NCI-H524 (cell line): Measurements from ENCODE around the gene PCBP3.

Experiments
- DNase-seq, 2 experiments: peaks; one replicate each; lab custom pipeline; 2025; lab: John Stamatoyannopoulos, UW

The PCBP3 gene

DNA sequence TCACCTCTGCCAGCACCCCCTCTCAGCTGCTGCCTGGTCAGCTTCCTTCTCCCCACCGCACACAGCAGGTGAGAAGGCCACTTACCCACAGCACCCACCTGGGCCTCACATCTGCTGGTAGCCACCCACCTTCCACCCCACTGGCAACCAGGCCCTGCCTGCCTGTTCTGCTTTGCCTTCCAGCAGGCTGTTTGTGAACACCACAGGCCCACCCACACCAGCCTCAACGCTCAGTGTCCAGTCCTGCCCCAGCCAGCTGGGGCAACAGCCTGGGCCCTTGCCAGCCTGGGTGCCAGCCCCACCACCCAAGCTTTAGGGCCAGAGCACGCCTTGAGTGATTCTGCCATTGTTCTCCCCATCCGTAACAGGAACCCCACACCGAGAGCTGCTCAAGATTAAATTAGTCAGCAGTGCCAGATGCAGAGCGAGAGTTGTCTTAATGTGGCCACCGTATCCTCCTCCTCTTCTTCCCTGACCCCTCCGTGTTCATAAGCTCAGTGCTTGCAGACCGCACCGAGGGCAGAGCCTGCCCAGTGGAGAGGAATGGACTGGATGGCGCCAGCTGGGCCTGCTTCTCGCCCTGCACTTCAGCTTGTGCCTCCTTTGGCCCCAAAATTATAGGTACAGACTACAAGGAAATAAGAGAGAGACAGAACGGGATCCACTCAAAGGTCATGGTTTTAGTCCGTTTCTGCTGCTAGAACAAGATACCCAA lies 217.8 kb downstream of the PCBP3 start:
- no peak for DNase-seq

DNA sequence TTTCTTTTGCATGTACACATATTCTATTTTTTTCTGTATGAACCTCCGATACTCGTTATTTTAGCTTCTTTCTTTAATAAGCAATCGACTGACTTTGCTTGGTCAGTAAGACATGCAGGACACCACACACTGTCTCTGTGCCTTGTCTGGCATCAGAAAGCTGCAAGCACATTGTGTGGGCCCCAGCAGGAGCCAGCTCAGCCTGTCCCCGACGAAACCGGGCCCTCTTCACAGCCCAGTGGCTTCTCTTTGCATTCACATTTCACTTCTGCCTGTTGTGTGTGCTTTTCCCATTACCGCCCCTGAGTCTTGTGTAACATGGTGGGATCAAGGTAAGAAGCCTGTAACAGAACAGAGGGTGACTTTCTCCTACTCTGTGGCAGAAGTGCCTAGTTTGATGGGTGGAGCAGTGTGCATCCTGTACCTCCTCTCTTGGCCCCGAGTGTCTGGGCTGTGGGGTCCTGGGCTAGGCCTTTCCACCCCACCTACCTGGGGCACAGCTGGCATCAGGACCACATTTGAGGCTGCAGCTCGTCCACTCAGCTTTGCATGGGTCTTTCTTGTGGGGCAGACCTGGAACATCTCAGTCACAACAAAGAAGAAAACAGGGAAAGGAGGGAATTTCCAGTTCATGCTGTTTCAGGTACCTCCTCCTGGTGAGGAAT lies 219.2 kb downstream of the PCBP3 start:
- no peak for DNase-seq

DNA sequence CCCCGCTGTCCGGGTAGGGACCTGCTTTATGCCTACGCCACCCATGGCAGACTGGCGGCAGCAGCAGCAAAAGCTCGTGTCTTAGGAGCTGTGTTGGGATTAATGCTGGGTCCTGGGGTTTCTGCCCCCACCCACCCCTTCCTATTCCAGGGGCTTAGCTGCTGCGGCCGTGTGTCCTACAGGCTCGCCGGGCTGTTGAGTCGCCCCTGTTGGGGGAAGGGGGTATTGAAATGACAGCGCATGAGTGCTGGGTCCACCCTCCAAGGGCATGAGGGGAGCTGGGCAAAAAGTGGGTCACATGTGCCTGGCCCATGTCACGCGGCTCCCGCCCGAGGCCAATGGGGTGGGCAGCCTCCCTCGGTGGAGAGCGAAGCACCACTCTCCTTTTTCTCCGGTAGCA lies 219.7 kb downstream of the PCBP3 start:
- no peak for DNase-seq

DNA sequence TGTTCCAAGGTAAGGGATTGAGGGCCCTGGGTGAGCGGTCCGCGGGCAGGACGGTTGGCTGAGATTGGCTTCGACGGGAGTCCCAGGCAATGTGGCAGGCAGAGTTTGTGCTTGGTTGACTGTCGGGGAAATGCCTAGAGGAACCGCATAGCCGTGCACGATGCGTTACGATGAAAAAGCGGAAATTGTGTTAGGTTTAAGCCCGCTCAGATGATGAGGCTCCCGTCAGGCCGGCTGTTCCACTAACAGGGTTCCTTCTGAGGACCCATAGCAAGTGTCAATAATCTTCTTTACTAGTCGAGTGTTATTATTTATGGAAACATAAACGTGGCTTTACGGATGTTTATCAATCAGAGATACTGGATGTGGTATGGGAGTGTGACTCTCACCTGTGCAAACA lies 220.2 kb downstream of the PCBP3 start:
- DNase-seq, result no peak

DNA sequence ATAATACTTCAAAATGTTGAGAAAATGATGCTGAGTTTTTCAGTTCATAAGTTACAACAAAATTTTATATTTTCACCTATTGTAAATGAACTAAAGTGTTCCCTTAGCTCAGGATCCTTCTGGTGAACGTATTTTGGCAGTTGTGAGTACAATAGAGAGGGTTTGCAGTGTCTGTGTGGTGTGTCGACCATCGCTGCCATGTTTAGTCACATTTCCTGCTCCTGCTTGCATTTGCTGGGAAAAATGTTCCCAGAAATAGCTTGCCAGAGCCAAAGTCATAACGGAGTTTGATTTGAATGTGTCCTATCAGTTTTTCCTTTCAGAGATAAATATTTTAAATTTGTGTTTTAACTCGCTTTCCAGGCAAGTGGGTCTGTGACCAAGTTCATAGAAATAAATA lies 220.9 kb downstream of the PCBP3 start:
- no peak for DNase-seq

DNA sequence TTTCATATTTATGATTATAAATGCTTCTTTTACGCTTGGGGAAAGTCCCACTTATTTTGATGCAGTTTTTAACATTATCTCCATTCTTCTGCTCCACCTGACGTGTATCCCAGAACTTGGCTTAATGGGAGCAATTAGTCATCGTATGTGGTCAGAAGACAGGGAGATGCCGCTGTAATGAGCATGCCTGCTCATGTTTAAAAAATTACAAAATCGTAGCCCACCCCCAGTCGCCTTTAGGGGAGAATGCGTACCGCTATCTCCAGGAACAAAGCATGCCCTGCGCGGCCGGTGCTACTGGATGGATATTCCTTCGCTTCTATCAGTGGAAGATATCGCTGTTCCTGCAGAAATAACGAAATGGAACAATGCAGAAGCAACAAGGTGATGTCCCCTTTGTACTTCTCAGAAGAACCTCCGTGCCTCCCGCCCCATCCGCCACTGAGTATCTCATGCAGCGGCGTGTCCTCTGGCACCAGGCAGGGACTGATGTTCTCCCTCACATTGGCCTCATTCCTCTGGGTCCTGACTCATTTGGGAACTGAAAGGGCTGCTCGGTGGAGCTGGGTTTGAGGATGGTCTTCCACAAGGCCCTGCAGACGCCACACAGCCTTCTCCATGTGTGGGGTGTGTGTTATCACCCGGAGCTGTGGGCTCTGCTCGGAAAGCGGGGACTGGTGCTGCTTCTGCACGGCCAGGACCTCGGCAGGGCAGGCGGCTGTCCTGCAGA lies 221.7 kb downstream of the PCBP3 start:
- no peak for DNase-seq

DNA sequence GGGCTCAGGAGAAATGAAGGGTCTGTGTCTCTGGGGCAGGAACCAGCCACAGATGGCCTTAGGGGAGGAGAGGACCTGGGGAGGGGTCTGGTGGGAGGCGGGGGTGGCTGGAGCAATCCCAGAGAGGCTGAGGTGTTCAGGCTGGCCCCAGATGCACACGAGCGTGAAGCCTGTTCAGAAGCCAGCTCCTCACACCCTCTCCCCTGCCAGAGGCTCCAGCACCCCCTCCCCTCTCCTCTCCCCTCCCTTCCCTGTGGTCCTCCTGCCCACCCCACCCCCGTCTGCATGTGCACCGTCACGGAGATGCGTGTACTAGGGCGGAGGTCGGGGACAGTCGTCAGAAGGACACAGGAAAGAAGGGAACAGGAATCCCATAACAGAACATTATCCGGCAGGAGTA lies 223.0 kb downstream of the PCBP3 start:
- no peak for DNase-seq

DNA sequence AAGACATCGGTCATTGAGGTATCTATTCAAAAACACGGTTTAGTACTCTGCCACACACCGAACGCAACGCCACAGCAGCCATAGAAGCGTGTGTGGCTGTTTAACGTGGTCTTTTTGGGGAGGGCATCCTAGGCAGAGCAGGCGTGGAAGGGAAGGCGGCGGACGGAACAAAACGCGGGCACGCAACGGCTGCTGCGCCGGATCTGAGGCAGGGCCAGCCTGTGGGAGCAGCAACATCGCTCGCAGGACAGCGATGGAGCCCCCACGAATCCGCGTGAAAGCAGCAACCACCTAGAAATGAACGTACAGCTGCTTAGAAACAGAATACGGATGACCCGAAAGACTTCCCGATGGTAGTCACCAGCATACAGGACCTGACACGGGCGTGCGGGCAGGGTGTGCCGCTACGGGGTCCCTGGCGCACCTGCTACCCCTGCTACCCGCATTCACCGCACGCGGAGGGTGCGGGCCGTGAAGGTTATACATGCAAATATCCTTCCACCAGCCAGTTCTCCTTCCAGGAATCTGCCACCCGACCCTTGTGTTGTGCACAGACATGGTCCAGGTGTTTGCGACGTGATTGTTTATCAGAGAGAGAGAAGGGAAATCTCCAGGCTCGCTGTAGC lies 223.6 kb downstream of the PCBP3 start:
- no peak for DNase-seq

DNA sequence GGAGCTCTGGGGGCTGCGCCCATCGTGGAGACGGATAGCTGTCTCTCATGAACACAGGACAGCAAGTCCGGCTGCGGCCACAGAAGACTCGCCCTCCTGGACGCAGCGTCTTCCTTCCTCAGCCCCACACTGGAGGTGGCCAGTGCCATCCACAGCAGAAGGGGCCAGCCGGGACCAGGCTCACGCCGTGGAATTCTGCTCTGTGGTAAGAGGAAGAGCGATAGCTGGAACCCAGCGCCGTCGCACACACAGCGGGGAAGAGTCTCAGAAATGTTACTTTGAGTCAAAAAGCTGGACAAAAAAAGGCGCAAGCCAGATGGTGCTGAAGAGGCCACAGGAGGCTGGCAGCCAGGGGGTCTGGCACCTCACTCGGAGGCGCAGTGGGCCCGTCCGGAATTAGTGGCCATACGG lies 224.2 kb downstream of the PCBP3 start:
- DNase-seq, result peak in 1 of 2 experiments; percentile 37

DNA sequence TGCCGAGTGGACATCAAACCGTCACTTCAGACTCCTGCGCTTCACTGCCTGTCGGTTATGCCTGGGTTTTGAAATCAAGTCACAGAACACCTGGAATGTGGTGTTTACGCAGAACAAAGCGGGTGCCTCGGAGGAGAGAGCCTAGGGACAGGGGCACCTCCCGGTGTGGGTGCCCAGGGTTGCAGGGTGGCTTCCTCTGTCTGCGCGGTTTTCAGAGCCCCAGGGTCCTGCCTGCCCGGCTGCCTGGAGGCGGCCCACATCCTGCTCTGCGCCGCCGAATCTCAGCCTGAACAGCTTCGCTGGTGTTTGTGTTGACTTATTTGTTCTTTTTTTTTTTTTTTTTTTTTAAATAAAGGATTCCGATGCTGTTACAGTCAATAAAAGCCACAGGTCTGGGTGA lies 224.6 kb downstream of the PCBP3 start:
- peak in 1 of 2 experiments; percentile 0 for DNase-seq

DNA sequence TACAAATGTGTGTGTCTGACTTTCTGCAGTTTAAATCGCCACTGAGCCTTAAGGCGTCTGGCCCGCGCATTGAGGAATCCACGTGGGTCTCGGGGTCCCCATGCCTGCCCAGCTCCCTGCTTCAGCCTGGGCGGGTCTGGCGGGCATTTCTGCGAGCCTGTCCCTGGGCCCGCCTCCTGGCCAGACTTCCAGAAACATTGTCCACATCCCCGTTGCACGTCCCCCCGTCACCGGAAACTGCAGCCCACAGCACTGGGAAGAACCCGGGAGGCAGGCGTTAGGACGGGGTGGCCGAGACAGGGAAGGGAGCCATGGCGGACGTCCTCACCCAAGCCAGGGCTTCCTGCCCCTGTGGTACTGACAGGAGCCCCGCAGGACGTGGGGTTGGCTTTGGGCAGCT lies 225.0 kb downstream of the PCBP3 start:
- no peak for DNase-seq

DNA sequence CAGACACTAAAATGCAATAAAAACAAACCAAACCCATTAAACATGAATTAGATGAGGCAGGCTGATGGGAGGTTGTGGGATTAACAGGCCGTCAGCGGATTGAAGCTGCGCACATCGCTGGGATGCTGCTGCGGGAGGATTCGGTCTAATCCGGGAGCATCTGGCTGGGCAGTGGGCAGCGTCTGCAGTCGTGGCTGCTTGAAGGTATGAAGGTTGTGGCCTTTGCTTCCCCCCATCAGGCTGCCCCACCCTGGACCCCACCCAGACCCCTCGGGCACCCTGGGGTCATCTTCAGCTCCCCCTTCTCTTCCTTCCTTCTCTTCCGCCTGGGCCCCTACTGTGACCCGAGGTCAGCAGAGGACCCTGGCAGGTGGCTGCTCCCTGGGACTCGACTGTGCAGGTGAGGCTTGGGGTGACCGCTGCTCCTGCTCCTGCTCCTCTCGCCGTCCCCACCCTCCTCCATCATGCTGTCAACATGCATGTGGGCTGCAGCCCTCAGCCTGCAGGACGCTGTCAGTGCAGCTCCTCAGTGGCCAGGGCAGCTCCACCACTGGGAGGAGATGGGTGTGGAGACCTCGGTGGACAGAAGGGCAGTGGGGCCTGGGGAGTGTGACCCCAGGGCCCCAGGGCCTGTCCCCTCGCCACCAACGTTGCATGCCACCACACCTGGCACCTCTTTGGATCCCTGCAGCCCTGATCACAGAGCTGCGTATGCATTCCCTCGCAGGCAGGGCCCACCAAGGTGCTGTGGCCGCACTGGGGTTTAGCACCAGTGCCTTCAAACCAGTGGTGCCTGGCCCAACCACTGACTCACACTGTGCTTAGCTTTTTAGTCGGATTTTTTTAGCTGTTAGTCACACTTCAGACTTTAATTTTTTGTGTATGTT lies 225.8 kb downstream of the PCBP3 start:
- peak in 1 of 2 experiments; percentile 1 for DNase-seq

DNA sequence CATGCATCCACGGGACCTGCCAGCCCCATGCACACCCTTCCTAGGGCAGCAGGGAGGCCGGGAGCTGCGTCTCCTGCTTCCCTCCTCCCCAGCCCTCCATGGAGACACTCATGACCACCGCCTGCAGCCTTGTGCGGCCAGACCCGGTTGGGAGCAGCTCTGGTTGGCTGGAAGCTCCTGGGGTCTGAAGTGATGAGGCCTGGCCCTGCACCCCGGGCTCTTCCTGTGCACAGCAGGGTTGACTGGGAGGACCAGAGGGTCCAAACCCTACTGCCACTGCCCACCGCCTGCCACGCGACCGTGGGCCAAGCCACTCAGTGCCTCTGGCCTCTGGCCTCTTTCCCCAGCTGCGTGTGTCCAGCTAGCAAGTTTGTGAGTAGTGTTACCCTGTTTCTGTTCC lies 226.9 kb downstream of the PCBP3 start:
- no peak for DNase-seq

DNA sequence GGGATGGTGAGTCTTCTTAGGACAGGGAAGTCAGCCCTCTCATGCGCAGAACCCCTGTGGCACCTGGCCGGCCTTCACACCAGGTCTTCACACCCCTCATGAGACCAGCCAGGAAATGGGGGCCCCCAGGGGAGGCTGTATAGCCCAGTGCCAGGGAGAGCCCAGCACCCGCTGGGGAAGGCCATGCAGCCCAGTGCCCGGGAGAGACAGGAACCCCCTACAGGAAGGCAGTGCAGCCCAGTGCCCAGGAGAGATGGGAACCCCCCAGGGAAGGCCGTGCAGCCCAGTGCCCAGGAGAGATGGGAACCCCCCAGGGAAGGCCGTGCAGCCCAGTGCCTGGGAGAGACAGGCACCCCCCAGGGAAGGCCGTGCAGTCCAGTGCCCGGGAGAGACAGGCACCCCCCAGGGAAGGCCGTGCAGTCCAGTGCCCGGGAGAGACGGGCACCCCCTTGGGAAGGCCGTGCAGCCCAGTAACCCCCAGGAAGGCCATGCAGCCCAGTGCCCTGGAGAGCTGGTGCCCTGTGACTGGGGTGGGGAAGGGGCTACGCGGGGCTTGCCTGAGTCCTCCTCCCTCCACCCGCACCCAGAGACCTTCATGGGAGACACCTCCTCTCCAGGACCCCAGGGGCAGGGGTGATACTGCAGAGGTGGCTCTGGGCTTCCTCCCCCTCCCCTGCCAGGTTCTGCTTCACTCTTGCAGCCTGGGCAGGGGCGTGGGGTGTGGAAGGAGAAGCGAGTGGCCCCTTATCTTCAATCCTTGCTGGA lies 227.5 kb downstream of the PCBP3 start:
- DNase-seq, result no peak

DNA sequence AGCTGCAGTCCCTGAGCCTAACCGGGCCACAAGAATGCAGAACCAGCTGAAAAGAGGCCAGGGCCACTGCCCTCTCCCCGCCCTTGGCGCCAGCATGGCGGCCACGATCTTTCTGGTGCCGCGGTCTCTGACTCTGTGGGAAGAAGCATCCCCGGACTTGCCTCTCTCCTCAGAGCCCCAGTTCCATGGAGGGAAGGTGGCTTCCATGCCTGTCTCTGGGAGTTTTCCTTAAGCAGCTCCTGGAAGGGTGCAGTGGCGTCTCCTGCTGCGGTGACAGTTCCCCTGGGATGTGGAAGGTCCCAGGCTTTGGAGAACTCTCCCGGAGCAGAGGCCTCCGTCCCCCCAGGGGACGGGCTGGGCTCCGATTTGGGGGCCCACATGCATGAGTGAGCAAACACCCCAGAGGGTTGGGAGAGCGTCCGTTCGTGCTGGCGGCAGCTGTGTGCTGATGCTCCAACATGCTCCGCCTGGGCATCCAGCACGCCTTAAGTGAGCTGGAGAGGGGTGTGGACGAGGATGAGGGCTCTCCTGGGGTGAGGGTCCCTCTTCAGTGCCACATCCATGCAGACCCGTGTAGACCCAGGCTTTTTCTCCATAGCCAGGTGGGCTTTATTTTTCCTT lies 228.2 kb downstream of the PCBP3 start:
- DNase-seq, result no peak

DNA sequence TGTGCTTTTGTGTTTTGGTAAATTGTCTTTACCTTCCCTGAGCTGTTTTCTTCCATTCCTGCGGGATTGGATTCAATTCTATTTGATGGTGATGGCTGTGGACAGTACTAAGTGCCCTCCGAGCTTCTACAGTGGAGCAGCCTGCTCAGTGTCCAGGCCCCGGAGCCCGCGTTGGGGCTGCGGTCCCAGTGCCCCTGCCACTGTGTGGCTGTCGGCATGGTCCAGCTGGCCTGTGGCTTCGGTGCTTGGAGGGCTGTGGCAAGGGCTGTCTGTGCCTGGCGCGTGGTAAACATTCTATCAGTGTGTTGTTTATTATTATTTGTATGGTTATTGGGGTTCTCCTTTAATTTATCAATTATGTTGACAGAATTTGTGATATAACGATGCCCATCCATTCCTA lies 228.9 kb downstream of the PCBP3 start:
- no peak for DNase-seq

DNA sequence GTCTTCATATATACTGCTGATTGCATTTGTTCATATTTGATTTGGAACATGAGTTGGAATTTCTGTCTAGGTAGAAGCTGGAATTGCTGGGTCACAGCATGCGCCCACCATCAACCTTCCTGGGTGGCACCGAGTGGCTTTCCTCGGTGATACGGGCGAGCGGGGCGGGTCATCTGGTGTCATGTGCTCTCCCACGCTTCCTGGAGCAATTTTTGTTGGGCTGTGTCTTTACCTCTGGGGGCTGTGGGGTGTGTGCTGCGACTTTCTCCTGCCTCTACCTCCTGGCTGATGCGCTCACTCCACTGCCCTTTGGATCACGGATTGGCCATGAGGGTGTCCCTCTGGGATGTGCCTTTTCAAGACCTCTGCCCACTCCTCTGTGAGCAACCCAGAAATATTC lies 229.4 kb downstream of the PCBP3 start:
- DNase-seq, result no peak

DNA sequence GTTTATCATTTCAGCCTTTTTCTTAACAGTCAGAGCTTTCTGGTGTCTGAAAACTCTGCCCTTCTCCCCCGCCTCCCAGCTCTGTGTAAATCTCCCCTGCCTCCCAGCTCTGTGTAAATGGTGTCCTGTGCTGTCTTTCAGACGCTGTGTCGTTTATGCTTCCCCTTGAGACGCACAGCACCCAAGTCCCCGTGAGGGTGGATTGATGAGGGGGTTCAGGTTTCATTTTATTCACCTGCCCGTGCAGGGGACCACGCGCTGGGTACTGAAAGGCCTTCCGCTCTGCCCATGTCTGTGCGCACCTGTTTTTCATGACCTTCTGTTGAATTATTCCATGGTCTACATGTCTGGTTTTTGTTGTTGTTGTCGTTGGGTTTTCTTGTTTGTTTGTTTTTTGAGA lies 229.9 kb downstream of the PCBP3 start:
- no peak for DNase-seq

DNA sequence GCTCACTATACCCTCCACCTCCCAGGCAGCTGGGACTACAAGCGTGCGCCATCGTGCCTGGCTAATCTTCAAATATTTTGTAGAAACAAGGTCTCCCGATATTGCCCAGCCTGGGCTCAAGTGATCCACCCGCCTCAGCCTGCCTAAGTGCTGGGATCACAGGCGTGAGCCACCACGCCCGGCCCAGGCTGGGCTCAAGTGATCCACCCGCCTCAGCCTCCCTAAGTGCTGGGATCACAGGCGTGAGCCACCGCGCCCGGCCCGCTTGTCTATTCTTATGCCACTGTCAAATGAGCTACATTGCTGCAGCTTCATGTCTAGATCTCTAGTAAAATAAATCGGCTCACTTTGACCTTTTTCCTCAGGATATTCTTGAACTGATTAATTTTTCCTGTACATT lies 230.3 kb downstream of the PCBP3 start:
- no peak for DNase-seq

DNA sequence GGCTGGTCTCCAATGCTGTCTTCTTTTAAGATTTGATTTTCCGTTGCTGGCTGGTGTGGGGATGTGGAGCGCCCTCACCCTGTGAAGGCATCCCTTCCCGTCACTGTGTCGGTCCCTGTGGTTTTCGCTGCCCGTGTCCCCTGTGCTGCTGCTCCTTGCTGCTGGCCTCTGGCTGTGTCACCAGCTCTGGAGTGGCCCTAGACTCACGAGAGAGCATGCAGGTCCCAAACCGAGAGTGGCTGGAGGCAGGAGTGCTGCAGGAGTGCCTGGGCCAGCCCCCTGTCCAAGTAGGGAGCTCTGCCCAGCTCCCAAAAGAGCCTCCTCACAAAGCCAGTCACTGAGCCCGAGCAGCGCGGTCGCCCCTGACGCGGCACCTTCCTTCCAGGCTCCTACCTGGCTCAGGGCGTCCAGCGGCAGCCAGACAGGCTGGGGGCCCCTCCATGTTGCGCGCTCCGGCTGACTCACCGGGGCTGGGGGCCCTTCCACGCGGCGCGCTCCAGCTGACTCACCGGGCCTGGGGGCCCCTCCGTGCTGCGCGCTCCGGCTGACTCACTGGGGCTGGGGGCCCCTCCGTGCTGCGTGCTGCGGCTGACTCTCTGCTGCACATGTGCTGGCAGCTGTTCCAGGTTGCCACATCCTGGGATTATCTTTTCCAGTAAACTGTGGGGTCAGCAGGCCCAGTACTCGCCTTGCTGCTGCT lies 231.3 kb downstream of the PCBP3 start:
- peak; percentile 18 to 66 for DNase-seq
